Measurements from ENCODE around the gene PARD3B. TPM values are rescaled to one million over a fixed set of nuclear protein-coding genes. Genes with fewer than 3 reads are reported as not detected.

Gene PARD3B
- total RNA-seq, 1 donor from 2014 or later, result 1.6 TPM

DNA sequence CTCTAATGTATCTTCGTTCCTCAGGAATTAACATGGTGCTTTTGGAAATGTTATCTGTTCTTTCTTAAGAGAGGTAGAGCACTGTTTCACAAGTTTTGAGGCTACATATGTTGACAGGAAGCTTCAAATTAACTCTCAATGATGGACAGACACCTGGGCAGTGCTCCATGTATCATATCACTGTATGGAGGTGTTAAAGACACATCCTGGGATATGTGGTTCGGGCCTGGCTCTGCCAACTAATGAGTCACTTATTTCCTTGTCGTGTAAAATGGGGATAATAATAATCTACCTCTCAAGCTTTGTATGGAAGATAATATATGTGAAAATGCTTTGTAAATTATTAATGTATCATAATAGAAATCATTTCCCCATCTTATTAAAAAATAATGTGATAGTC is 90.2 kb downstream of the PARD3B start:
- Histone ChIP-seq H3K36me3 (ENCODE audit: control insufficient read depth, insufficient read depth, low read length) (no peaks in the 10 kb centered on the region), H3K27me3 (ENCODE audit: control insufficient read depth, insufficient read depth, low read length) (no peaks in the 10 kb centered on the region), H3K4me3 (ENCODE audit: low read depth, low read length) (no peak overlapping the region)
- DNase-seq (ENCODE audit: low read depth), result peak; percentile 40
- no peak for FAIRE-seq
- TF ChIP-seq, protein P1, sequence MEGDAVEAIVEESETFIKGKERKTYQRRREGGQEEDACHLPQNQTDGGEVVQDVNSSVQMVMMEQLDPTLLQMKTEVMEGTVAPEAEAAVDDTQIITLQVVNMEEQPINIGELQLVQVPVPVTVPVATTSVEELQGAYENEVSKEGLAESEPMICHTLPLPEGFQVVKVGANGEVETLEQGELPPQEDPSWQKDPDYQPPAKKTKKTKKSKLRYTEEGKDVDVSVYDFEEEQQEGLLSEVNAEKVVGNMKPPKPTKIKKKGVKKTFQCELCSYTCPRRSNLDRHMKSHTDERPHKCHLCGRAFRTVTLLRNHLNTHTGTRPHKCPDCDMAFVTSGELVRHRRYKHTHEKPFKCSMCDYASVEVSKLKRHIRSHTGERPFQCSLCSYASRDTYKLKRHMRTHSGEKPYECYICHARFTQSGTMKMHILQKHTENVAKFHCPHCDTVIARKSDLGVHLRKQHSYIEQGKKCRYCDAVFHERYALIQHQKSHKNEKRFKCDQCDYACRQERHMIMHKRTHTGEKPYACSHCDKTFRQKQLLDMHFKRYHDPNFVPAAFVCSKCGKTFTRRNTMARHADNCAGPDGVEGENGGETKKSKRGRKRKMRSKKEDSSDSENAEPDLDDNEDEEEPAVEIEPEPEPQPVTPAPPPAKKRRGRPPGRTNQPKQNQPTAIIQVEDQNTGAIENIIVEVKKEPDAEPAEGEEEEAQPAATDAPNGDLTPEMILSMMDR (IDR thresholded peaks at IDR 0.05; ENCODE audit: insufficient read depth, low read length, severe bottlenecking), result no peak

DNA sequence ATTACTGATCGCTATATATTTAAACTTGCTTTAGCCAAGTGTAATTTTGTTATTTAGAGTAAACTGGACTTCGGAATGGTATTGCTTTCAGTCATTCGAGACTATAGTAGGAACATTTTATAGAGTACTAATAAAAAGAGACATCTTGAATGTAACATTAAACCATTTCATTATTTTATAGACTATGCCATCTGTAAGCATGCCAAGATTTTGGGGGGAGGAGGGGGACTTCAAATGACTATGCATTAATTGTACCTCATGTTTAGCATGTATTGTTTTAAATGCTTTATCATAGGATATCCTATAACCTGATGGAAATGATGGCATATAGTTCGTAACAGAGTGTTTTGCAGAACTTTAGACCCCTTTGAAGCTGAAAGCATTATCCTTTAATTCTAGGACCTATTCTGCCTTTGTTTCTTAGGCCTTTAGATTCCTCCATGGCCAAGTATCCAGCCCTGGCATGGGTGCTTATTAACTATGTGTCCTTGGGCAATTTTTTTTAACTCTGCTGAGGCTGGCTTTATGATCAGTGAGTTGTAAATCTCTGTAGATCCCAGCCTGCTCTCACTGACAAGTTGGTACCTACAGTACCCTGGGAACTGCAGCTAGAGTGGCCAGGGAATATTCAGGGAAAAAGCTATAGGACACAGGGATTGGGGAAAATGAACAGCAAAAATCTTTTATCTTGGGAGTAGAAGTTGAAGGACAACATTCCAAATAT is 93.4 kb downstream of the PARD3B start:
- DNase-seq (ENCODE audit: low read depth) (no peak), FAIRE-seq (no peak)
- TF ChIP-seq, protein P1 (IDR thresholded peaks at IDR 0.05; ENCODE audit: insufficient read depth, low read length, severe bottlenecking), result no peak
- Histone ChIP-seq H3K4me3 (ENCODE audit: low read depth, low read length) (no peak overlapping the region), H3K36me3 (ENCODE audit: control insufficient read depth, insufficient read depth, low read length) (no peaks in the 10 kb centered on the region), H3K27me3 (ENCODE audit: control insufficient read depth, insufficient read depth, low read length) (no peaks in the 10 kb centered on the region)

DNA sequence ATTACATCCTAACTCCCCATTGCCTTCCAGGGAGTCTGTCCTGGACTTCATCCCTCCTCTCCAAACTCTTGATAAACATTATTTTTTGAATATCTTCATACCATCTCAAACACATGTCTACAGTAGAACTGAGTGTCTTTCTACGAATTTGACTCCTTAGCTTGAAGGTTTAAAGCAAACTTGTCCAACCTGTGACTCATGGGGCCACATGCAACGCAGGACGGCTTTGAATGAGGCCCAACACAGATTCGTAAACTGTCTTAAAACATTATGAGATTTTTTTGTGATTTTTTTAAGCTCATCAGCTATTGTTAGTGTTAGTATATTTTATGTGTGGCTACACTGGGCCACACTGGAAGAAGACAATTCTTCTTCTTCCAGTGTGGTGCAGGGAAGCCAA is 98.1 kb downstream of the PARD3B start:
- H3K4me3 ChIP-seq (ENCODE audit: low read depth, low read length), result no peak overlapping the region
- DNase-seq (ENCODE audit: low read depth) (no peak), FAIRE-seq (no peak)
- H3K27me3 ChIP-seq (ENCODE audit: control insufficient read depth, insufficient read depth, low read length), result no peaks in the 10 kb centered on the region
- TF ChIP-seq, protein P1 (IDR thresholded peaks at IDR 0.05; ENCODE audit: insufficient read depth, low read length, severe bottlenecking), result no peak
- H3K36me3 ChIP-seq (ENCODE audit: control insufficient read depth, insufficient read depth, low read length), result no peaks in the 10 kb centered on the region

DNA sequence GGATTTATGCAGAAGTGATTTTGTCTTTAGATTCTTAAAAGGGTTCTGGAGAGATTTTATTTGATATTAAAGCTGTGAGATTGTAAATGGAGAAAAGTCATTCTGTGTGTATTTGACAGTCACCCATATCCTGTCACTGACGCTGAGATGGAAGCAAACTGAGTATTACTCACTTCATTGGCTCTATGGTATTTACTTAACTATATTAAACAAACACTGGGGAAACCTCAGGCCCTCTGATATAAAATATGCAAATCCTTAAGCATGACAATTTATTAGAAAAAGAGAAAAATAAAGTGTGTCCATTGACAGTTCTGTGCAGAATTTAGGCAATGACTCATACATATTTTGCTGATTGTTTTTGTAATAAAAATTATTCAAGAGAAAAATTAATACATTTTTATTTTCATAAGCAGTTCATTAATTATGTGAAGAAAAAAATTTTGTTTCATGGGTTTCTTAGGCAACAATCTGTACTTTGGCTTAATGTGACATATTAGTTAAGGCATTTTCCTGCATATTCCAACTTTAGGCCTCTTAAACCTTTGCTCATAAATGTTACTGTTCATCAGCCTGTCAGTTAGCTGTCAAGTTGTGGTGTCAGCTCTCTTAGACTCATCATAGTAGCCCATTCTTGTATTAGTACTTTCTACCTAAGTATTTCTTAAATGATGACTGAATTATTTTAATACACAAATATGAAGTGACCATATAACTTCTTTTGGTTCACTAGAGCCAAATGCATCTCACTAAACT is 99.9 kb downstream of the PARD3B start:
- H3K36me3 ChIP-seq (ENCODE audit: control insufficient read depth, insufficient read depth, low read length), result no peaks in the 10 kb centered on the region
- H3K27me3 ChIP-seq (ENCODE audit: control insufficient read depth, insufficient read depth, low read length), result no peaks in the 10 kb centered on the region
- no peak for FAIRE-seq
- TF ChIP-seq, protein P1 (IDR thresholded peaks at IDR 0.05; ENCODE audit: insufficient read depth, low read length, severe bottlenecking), result no peak
- no peak overlapping the region for H3K4me3 ChIP-seq (ENCODE audit: low read depth, low read length)
- peak; percentile 67 for DNase-seq (ENCODE audit: low read depth)

DNA sequence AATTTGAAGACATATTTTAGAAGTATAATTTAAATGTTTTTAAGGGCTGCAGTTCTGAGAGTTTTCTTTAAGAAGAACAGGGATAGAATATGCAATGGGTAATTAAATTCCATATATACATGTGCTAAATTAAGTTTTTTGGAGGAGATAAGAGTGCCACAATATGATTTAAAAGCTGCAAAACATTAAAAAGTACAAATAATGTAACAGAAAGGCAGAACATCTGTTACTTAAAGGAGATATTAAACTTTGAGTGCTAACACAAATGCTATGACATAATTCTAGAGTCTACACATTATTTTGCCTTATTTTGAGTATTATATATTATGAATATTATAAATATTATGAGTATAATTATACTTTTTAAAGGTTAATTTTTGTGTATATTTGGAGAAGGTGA is 102.4 kb downstream of the PARD3B start:
- H3K27me3 ChIP-seq (ENCODE audit: control insufficient read depth, insufficient read depth, low read length), result no peaks in the 10 kb centered on the region
- no peaks in the 10 kb centered on the region for H3K36me3 ChIP-seq (ENCODE audit: control insufficient read depth, insufficient read depth, low read length)
- DNase-seq (ENCODE audit: low read depth), result no peak
- no peak for FAIRE-seq
- H3K4me3 ChIP-seq (ENCODE audit: low read depth, low read length), result no peak overlapping the region
- TF ChIP-seq, protein P1 (IDR thresholded peaks at IDR 0.05; ENCODE audit: insufficient read depth, low read length, severe bottlenecking), result no peak

All from bronchial epithelial cell (primary cell).